Peyer's patch (tissue), 4 donors: ENCODE results near the gene KDM2A. TPM values are rescaled to one million over a fixed set of nuclear protein-coding genes. Genes with fewer than 3 reads are reported as not detected.
A peak's percentile ranks its signal among the peaks of the same experiment; 100 is the strongest.

Experiments
- DNase-seq, 3 donors: peaks; one replicate each; pipeline ENCODE4 v3.0.0-alpha.2; 2017 to 2019
- H3K27ac ChIP-seq, 4 donors: fragments of 200-600 bp; sonication (generic); one replicate each; pipeline ENCODE4 v1.5.1; 2016 to 2019
- H3K27me3 ChIP-seq, 2 donors: fragments of 200-600 bp; sonication (generic); one replicate each; pipeline ENCODE4 v1.5.1; 2019
- H3K36me3 ChIP-seq, 3 donors: fragments of 200-600 bp; sonication (generic); one replicate each; pipeline ENCODE4 v1.5.1; 2016 to 2019
- H3K4me1 ChIP-seq, 4 donors: fragments of 200-600 bp; sonication (generic); one replicate each; pipeline ENCODE4 v1.5.1; 2016 to 2019
- H3K4me3 ChIP-seq, 4 donors: fragments of 200-600 bp; sonication (generic); 1 replicate in 3 of 4; 2 replicates in 1 of 4; pipeline ENCODE4 v1.5.1; 2016 to 2019; ENCODE audit warnings: mild to moderate bottlenecking in 1 of 4
- H3K9me3 ChIP-seq, 4 donors: fragments of 200-600 bp; sonication (generic); one replicate each; pipeline ENCODE4 v1.5.1; 2016 to 2019; ENCODE audit warnings: mild to moderate bottlenecking in 1 of 4
- CTCF ChIP-seq, 6 experiments: fragments of 450-650 bp in 4 of 6; fragments of 200-600 bp in 2 of 6; sonication (generic) in 1 of 6; IDR thresholded peaks; one replicate each; pipeline ENCODE4 v1.5.1; 2017 to 2019; ENCODE audit warnings: antibody characterized with exemption in 6 of 6, mild to moderate bottlenecking in 3 of 6, moderate library complexity in 1 of 6
- POLR2A ChIP-seq, 2 donors: fragments of 450-650 bp; IDR thresholded peaks; one replicate each; pipeline ENCODE4 v1.5.1; 2017; ENCODE audit warnings: antibody characterized with exemption in 2 of 2, mild to moderate bottlenecking in 2 of 2, moderate library complexity in 2 of 2
- total RNA-seq, 4 donors: library from RNA; depleted of rRNA; stranded (reverse); fragments of >200 nt; gene quantifications; one replicate each; pipeline ENCODE4 v1.1.0, GENCODE V29; 2016

Gene KDM2A
- total RNA-seq, 4 donors from 2014 or later: 76.7 to 225 (median 105) TPM

GRCh38 chr11:67277231-67277961 is 158.3 kb downstream of the KDM2A start:
- no peaks in the 10 kb centered on the region for H3K27me3 ChIP-seq
- H3K4me1 ChIP-seq: peaks cover 12 to 75% (median 70%) of the 10 kb centered on the region in 4 donors
- no peak for TF ChIP-seq CTCF (IDR thresholded peaks at IDR 0.05)
- TF ChIP-seq POLR2A (IDR thresholded peaks at IDR 0.05): no peak
- DNase-seq: peak; percentile 82 to 98 (median 98)
- H3K4me3 ChIP-seq: peak overlapping the region; percentile 3 to 33 (median 29)
- no peaks in the 10 kb centered on the region for H3K9me3 ChIP-seq
- peak overlapping the region; percentile 83 to 100 (median 90) for H3K27ac ChIP-seq
- peaks cover 0 to 51% (median 0%) of the 10 kb centered on the region in 3 donors for H3K36me3 ChIP-seq

- Histone ChIP-seq H3K4me1 (peaks cover 12 to 66% (median 61%) of the 10 kb centered on the region in 4 donors), H3K27me3 (no peaks in the 10 kb centered on the region), H3K9me3 (no peaks in the 10 kb centered on the region), H3K27ac (peak overlapping the region; percentile 83 to 100 (median 90)), H3K36me3 (peaks cover 0 to 55% (median 5%) of the 10 kb centered on the region in 3 donors), H3K4me3 (peak overlapping the region in 2 of 4 donors; percentile 31 to 33)
- DNase-seq: peak in 1 of 3 donors; percentile 47
- TF ChIP-seq CTCF (IDR thresholded peaks at IDR 0.05) (no peak), POLR2A (IDR thresholded peaks at IDR 0.05) (no peak)
Measured at GRCh38 chr11:67278135-67278938, 159.3 kb downstream of the KDM2A start.

- no peaks in the 10 kb centered on the region for H3K9me3 ChIP-seq
- peak overlapping the region; percentile 83 to 100 (median 90) for H3K27ac ChIP-seq
- no peak overlapping the region for H3K4me3 ChIP-seq
- peak in 1 of 3 donors; percentile 44 for DNase-seq
- TF ChIP-seq POLR2A (IDR thresholded peaks at IDR 0.05) (no peak), CTCF (IDR thresholded peaks at IDR 0.05) (no peak)
- H3K36me3 ChIP-seq: peaks cover 0 to 62% (median 5%) of the 10 kb centered on the region in 3 donors
- H3K27me3 ChIP-seq: no peaks in the 10 kb centered on the region
- peaks cover 12 to 59% (median 53%) of the 10 kb centered on the region in 4 donors for H3K4me1 ChIP-seq
Measured at GRCh38 chr11:67278939-67279588, 160.0 kb downstream of the KDM2A start.

GRCh38 chr11:67279589-67280340 is 160.7 kb downstream of the KDM2A start:
- Histone ChIP-seq H3K27me3 (no peaks in the 10 kb centered on the region), H3K9me3 (no peaks in the 10 kb centered on the region), H3K4me1 (peaks cover 12 to 52% (median 46%) of the 10 kb centered on the region in 4 donors), H3K36me3 (peaks cover 0 to 69% (median 5%) of the 10 kb centered on the region in 3 donors), H3K27ac (peak overlapping the region in 2 of 4 donors; percentile 57 to 93), H3K4me3 (no peak overlapping the region)
- DNase-seq: peak in 2 of 3 donors; percentile 44 to 45
- TF ChIP-seq POLR2A (IDR thresholded peaks at IDR 0.05): no peak
- TF ChIP-seq CTCF (IDR thresholded peaks at IDR 0.05): no peak
